GM12892 (cell line): ENCODE results near the gene PLEKHA4.
"Not testable (repeated sequence)": the region's sequence is repeated elsewhere in the genome, so short reads cannot be mapped to it uniquely, and the experiment has no call there.

Source experiments
- DNase-seq: peaks from one replicate; pipeline ENCODE4 v3.0.0; 2011; ENCODE audit not compliant: insufficient read length
- FAIRE-seq: peaks from 2 replicates; lab custom pipeline; 2011; peaks lifted over from hg19 to GRCh38; lab: Jason Lieb, UNC
- POLR2A ChIP-seq: IDR thresholded peaks from 2 replicates; pipeline ENCODE4 v1.6.1; 2011; ENCODE audit warnings: low read depth, low read length, control low read depth
- POLR2AphosphoS5 ChIP-seq: IDR thresholded peaks from 2 replicates; pipeline ENCODE4 v1.6.1; 2011; ENCODE audit warnings: low read depth, low read length, control low read depth
- TAF1 ChIP-seq: IDR thresholded peaks from 2 replicates; pipeline ENCODE4 v1.6.1; 2011; ENCODE audit warnings: low read depth, mild to moderate bottlenecking, control low read depth, low read length, borderline replicate concordance

The PLEKHA4 gene

GRCh38 chr19:48900477-48901406 lies 32.3 kb upstream of the PLEKHA4 start:
- TF ChIP-seq TAF1, result no peak
- TF ChIP-seq POLR2A, result no peak
- TF ChIP-seq POLR2AphosphoS5, result no peak
- DNase-seq, result no peak
- FAIRE-seq, result peak; percentile 85

- peak; percentile 98 for DNase-seq
- peak; percentile 99 for FAIRE-seq
Measured at GRCh38 chr19:48899781-48900476, 31.5 kb upstream of the PLEKHA4 start, which contains the start of gene NUCB1. Gene NUCB1 (plus strand): TSS chr19:48900312. CDS start chr19:48900797, 485 bp downstream.

GRCh38 chr19:48899386-48899749 lies 31.0 kb upstream of the PLEKHA4 start:
- FAIRE-seq, DNase-seq: not testable (repeated sequence)

More at GRCh38 chr19:48899781-48900476, 31.5 kb upstream of the PLEKHA4 start, which contains the start of gene NUCB1:
- TF ChIP-seq POLR2AphosphoS5 (no peak), TAF1 (no peak; the same call in 1 of the 2 replicates), POLR2A (no peak)

GRCh38 chr19:48897181-48897580 lies 28.8 kb upstream of the PLEKHA4 start:
- no peak for DNase-seq
- TF ChIP-seq TAF1 (no peak), POLR2AphosphoS5 (no peak), POLR2A (no peak)
- FAIRE-seq, result no peak

- DNase-seq, result peak; percentile 82
- FAIRE-seq, result peak; percentile 70
- no peak for TF ChIP-seq POLR2AphosphoS5
- TF ChIP-seq POLR2A, result no peak
- no peak for TF ChIP-seq TAF1
Measured at GRCh38 chr19:48896191-48896720, 27.8 kb upstream of the PLEKHA4 start.

GRCh38 chr19:48895226-48895625 lies 26.8 kb upstream of the PLEKHA4 start:
- TF ChIP-seq TAF1 (no peak), POLR2A (no peak), POLR2AphosphoS5 (no peak)
- no peak for FAIRE-seq
- no peak for DNase-seq

- no peak for TF ChIP-seq POLR2AphosphoS5
- no peak for TF ChIP-seq POLR2A
- TF ChIP-seq TAF1, result no peak
- no peak for FAIRE-seq
- no peak for DNase-seq
Measured at GRCh38 chr19:48890551-48890950, 22.1 kb upstream of the PLEKHA4 start.

- DNase-seq, FAIRE-seq: not testable (repeated sequence)
Measured at GRCh38 chr19:48889496-48889895, 21.1 kb upstream of the PLEKHA4 start.

- TF ChIP-seq POLR2AphosphoS5, result no peak
- TF ChIP-seq POLR2A, result no peak
- no peak for TF ChIP-seq TAF1
- FAIRE-seq (no peak), DNase-seq (no peak)
Measured at GRCh38 chr19:48887861-48888612, 19.6 kb upstream of the PLEKHA4 start.

GRCh38 chr19:48883726-48884125 lies 15.3 kb upstream of the PLEKHA4 start:
- DNase-seq (no peak), FAIRE-seq (no peak)
- no peak for TF ChIP-seq POLR2AphosphoS5
- TF ChIP-seq POLR2A, result no peak
- no peak for TF ChIP-seq TAF1

GRCh38 chr19:48881741-48882657 lies 13.6 kb upstream of the PLEKHA4 start:
- DNase-seq (no peak), FAIRE-seq (no peak)
- TF ChIP-seq POLR2AphosphoS5, result no peak
- no peak for TF ChIP-seq POLR2A
- no peak for TF ChIP-seq TAF1

- not testable (repeated sequence) for FAIRE-seq
Measured at GRCh38 chr19:48879696-48880095, 11.3 kb upstream of the PLEKHA4 start.

More at GRCh38 chr19:48879696-48880095, 11.3 kb upstream of the PLEKHA4 start:
- DNase-seq, result not testable (repeated sequence)
